Upper lobe of left lung (tissue), 6 donors: ENCODE data around the gene CABLES1. TPM values are rescaled to one million over a fixed set of nuclear protein-coding genes. Genes with fewer than 3 reads are reported as not detected.

Source experiments
- ATAC-seq, 2 donors: fragments of 200-7000 bp; cut with Tn5 transposase; one replicate each; pipeline ENCODE4 v1.9.1; 2022; ENCODE audit warnings: mild to moderate bottlenecking in 2 of 2, moderate library complexity in 2 of 2; ENCODE audit not compliant: low FRiP score in 2 of 2
- DNase-seq, 2 donors: peaks; one replicate each; pipeline ENCODE4 v3.0.0-alpha.2; 2019 to 2020
- H3K27ac ChIP-seq, 4 donors: fragments of 200-600 bp; sonication (generic); one replicate each; pipeline ENCODE4 v1.5.1; 2016 to 2019
- H3K27me3 ChIP-seq, 4 donors: fragments of 200-600 bp; sonication (generic); one replicate each; pipeline ENCODE4 v1.5.1; 2017 to 2019
- H3K36me3 ChIP-seq, 4 donors: fragments of 200-600 bp; sonication (generic); one replicate each; pipeline ENCODE4 v1.5.1; 2016 to 2019
- H3K4me1 ChIP-seq, 4 donors: fragments of 200-600 bp; sonication (generic); one replicate each; pipeline ENCODE4 v1.5.1; 2018 to 2019
- H3K4me3 ChIP-seq, 4 donors: fragments of 200-600 bp; sonication (generic); one replicate each; pipeline ENCODE4 v1.5.1; 2017 to 2019; ENCODE audit warnings: mild to moderate bottlenecking in 2 of 4, moderate library complexity in 1 of 4
- H3K9me3 ChIP-seq, 4 donors: fragments of 200-600 bp; sonication (generic); one replicate each; pipeline ENCODE4 v1.5.1; 2018 to 2019
- EP300 ChIP-seq, 4 donors: sonication (generic); formaldehyde crosslinking; IDR thresholded peaks; one replicate each; pipeline ENCODE4 v1.5.1; 2017; ENCODE audit warnings: antibody characterized with exemption in 4 of 4, control low read depth in 2 of 4
- POLR2A ChIP-seq, 4 donors: fragments of 450-650 bp; IDR thresholded peaks; one replicate each; pipeline ENCODE4 v1.5.1; 2016 to 2017; ENCODE audit warnings: antibody characterized with exemption in 4 of 4, mild to moderate bottlenecking in 2 of 4
- POLR2AphosphoS5 ChIP-seq, 2 donors: sonication (generic); formaldehyde crosslinking; IDR thresholded peaks; one replicate each; pipeline ENCODE4 v1.5.1; 2017; ENCODE audit warnings: antibody characterized with exemption in 2 of 2
- WGBS, 2 donors: methylation state at CpG; one replicate each; pipeline ENCODE4 v1.1.5; 2017 to 2018; 5-methylcytosine and 5-hydroxymethylcytosine counted together
- total RNA-seq, 6 donors: library from RNA; depleted of rRNA in 4 of 6; stranded (reverse); fragments of >200 nt in 4 of 6; gene quantifications; one replicate each; pipeline versions ENCODE4 v1.1.0 to v1.2.1, GENCODE V29; 2016 to 2021
- TF ChIP-seq, protein P1 (sequence below), 6 experiments: fragments of 450-650 bp in 4 of 6; fragments of 200-600 bp in 2 of 6; sonication (generic) in 2 of 6; IDR thresholded peaks; one replicate each; pipeline ENCODE4 v1.5.1; 2016 to 2019; ENCODE audit warnings: antibody characterized with exemption in 6 of 6
- donor health status: DM: no; HTN: no; CAD: no; lungs with moderate emphysema.
- donor health status: DM: no; HTN: yes; CAD: no; lungs with severe emphysema.

The CABLES1 gene
- total RNA-seq, 6 donors from 2014 or later: 24.6 to 63.9 (median 40.9) TPM

DNA sequence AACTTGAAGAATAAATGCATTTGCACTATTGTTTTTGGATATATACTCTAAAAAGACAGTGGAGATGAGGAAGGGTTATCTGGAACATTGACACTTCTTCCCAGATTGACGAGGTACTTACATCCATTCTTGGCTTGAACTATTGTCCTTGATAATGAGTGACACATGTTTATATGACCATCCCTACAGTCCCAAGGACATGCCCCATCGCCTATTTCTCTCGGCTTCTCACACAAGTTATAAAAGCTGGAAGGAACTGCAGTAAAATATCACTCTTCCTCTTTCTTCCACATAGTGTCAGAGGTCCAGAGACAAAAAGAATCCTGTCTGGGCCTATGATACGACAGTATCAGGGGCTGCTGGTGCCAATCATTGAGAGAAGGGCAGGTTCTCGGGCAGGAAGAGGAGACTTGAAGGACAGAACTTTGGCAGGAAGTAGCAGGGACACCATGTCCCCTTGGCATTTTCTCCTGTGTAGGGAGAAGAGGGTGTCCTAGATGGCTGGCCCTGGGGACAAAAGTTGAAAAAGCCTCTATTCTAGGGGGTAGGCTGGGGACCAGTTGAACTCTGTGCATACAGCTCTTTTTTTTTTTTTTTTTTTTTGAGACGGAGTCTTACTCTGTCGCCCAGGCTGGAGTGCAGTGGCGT lies 5.8 kb upstream of the CABLES1 start:
- 73 to 75% methylated on average over 8 of the region's 8 CpGs for WGBS, 2 donors
- DNase-seq (no peak), ATAC-seq (no peak)
- no peaks in the 10 kb centered on the region for H3K36me3 ChIP-seq
- no peak overlapping the region for H3K4me3 ChIP-seq
- H3K4me1 ChIP-seq: peaks cover 4 to 39% (median 9%) of the 10 kb centered on the region in 4 donors
- H3K27ac ChIP-seq: peak overlapping the region in 1 of 4 donors; percentile 30
- no peaks in the 10 kb centered on the region for H3K9me3 ChIP-seq
- TF ChIP-seq EP300 (IDR thresholded peaks at IDR 0.05) (no peak), POLR2A (IDR thresholded peaks at IDR 0.05) (no peak), POLR2AphosphoS5 (IDR thresholded peaks at IDR 0.05) (no peak)
- TF ChIP-seq, protein P1, sequence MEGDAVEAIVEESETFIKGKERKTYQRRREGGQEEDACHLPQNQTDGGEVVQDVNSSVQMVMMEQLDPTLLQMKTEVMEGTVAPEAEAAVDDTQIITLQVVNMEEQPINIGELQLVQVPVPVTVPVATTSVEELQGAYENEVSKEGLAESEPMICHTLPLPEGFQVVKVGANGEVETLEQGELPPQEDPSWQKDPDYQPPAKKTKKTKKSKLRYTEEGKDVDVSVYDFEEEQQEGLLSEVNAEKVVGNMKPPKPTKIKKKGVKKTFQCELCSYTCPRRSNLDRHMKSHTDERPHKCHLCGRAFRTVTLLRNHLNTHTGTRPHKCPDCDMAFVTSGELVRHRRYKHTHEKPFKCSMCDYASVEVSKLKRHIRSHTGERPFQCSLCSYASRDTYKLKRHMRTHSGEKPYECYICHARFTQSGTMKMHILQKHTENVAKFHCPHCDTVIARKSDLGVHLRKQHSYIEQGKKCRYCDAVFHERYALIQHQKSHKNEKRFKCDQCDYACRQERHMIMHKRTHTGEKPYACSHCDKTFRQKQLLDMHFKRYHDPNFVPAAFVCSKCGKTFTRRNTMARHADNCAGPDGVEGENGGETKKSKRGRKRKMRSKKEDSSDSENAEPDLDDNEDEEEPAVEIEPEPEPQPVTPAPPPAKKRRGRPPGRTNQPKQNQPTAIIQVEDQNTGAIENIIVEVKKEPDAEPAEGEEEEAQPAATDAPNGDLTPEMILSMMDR (IDR thresholded peaks at IDR 0.05): no peak
- H3K27me3 ChIP-seq: no peaks in the 10 kb centered on the region

DNA sequence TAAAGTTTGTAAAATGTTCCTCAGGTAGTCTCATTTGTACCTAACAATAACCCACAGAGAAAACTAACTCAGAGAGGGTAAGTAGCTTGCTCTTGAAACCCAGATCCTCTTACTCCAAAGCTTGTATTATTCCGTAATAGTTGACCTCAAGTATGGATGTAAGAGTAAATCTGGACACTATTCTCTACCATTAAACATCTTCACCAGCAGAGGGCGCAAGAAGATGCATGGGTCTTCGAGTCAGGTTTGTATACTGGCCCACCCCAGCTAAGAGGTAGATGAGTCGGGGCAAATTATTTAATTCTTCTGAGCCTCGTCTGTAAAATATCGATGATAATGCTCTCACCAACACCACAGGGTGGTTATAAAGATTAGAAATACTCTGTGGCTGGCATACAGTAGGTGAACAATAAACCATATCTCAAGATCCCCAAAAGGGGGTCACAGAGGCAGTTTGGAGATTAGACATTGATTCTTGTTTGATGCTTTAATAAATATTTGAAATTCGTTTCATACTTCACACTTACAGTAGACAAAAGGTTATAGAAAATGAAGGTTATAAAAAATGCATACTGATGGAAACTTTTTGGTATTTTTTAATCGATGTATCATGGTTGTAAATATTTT lies 3.5 kb upstream of the CABLES1 start:
- Histone ChIP-seq H3K36me3 (no peaks in the 10 kb centered on the region), H3K4me3 (no peak overlapping the region), H3K9me3 (no peaks in the 10 kb centered on the region), H3K4me1 (peaks cover 15 to 58% (median 23%) of the 10 kb centered on the region in 4 donors), H3K27me3 (peaks cover 0 to 15% (median 0%) of the 10 kb centered on the region in 4 donors), H3K27ac (no peak overlapping the region)
- 25 to 29% methylated on average over 8 of the region's 8 CpGs for WGBS, 2 donors
- ATAC-seq (peak; percentile 50 to 75), DNase-seq (peak in 1 of 2 donors; percentile 71)
- TF ChIP-seq, protein P1 (IDR thresholded peaks at IDR 0.05): peak in 5 of 6 experiments; percentile 59 to 84 (median 82)
- TF ChIP-seq POLR2A (IDR thresholded peaks at IDR 0.05) (no peak), POLR2AphosphoS5 (IDR thresholded peaks at IDR 0.05) (no peak), EP300 (IDR thresholded peaks at IDR 0.05) (peak in 1 of 4 donors; percentile 38)

DNA sequence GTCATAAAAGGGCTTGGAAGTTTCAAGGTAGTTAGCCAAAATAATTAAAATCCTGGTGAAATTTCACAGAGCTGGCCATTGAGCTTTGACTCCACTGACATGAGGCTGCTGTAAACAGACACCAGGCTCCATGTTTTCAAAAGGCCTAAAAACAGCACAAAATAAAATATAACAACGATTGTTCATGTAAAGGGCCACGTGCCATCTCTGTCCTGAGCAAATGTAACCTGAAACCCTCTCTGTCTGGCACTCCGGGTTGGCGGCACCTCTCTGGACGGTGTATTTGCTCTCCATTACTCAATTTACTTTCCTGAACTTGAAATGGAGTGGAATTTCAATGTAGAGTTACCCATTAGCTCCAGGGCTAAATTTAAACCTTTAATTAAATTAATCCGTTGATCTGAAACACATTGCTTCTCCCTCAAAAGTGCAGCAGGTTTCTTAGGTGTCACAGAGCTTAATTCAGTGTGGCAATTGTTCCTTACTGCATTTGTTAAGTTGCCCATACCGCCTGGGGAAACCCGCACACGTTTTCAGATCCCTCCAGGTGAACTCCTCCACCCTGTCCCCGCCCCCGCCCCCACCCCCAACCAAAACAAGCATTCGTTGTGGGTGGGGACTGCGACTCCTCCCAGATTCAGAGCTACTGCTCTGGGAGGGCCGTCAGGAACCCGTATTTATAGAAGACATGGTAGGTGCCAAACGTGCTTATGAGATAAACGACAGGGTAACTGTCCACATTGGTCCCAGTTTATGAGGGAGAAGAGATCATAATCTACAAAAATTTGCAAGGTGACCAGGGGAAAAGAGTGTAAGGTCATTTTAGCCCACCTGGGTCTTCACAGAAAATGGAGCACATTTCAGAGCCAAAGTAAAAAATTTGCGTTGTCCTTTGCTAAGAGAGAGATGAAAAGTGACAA lies 1.2 kb upstream of the CABLES1 start:
- peak in 1 of 2 donors; percentile 68 for ATAC-seq

More for the DNA sequence above, 1.2 kb upstream of the CABLES1 start:
- peaks cover 19 to 76% (median 32%) of the 10 kb centered on the region in 4 donors for H3K4me1 ChIP-seq
- peak in 1 of 2 donors; percentile 34 for TF ChIP-seq POLR2AphosphoS5 (IDR thresholded peaks at IDR 0.05)
- peak in 1 of 4 donors; percentile 55 for TF ChIP-seq POLR2A (IDR thresholded peaks at IDR 0.05)
- TF ChIP-seq, protein P1 (IDR thresholded peaks at IDR 0.05): no peak
- TF ChIP-seq EP300 (IDR thresholded peaks at IDR 0.05): no peak
- WGBS, 2 donors: 40 to 44% methylated on average over 18 of the region's 18 CpGs
- peak in 1 of 2 donors; percentile 73 for DNase-seq
- peaks cover 0 to 17% (median 0%) of the 10 kb centered on the region in 4 donors for H3K27me3 ChIP-seq
- H3K9me3 ChIP-seq: no peaks in the 10 kb centered on the region
- H3K27ac ChIP-seq: peak overlapping the region; percentile 75 to 95 (median 85)
- peak overlapping the region in 3 of 4 donors; percentile 60 to 75 (median 73) for H3K4me3 ChIP-seq
- no peaks in the 10 kb centered on the region for H3K36me3 ChIP-seq
